ENCODE data around the gene PECR.

DNA sequence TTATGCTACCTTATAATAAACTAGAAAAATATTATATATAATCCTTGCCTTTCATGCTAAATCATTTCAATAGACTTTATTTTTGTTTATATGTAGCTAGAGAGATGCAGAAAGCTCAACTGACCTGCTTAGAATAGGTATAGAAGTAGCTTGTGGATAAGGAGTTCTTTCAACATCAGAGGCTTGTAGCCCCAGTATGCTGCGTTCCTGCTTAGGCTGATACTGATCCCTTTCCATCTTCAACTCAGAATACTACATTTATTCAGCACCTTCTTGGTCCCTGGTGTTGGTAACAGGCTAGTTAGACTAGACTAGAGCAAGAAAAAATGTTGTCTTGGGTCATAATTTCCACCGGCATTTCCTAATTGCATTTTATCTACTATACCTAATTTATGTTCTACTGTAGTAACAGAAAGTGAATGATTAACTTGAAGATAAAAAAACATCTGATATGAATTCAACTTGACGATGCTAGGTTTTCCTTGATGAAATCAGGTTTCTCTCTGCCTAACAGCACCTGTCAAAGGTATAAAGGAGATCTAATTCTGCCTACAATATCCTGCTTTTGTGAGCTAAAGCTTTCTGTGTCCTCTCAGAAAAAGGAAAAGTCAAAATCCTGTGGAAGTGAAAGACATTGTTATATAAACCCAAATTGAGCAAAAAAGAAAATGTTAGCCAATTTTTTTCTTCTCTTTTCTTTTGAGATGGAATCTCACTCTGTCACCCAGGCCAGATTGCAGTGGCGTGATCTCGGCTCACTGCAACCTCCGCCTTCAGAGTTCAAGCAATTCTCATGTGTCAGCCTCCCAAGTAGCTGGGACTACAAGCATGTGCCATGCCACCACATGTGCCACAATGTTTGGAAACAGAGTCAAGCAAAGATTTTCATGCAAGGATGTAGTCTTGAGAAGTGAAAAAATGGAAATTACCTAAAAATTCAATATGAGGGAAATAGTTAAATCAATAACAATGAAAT, 5.8 kb downstream of the PECR start:
- TF ChIP-seq, protein P1, sequence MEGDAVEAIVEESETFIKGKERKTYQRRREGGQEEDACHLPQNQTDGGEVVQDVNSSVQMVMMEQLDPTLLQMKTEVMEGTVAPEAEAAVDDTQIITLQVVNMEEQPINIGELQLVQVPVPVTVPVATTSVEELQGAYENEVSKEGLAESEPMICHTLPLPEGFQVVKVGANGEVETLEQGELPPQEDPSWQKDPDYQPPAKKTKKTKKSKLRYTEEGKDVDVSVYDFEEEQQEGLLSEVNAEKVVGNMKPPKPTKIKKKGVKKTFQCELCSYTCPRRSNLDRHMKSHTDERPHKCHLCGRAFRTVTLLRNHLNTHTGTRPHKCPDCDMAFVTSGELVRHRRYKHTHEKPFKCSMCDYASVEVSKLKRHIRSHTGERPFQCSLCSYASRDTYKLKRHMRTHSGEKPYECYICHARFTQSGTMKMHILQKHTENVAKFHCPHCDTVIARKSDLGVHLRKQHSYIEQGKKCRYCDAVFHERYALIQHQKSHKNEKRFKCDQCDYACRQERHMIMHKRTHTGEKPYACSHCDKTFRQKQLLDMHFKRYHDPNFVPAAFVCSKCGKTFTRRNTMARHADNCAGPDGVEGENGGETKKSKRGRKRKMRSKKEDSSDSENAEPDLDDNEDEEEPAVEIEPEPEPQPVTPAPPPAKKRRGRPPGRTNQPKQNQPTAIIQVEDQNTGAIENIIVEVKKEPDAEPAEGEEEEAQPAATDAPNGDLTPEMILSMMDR (IDR thresholded peaks at IDR 0.05; ENCODE audit: low read length): no peak
- TF ChIP-seq EZH2 (optimal IDR thresholded peaks at IDR 0.05; ENCODE audit: low read depth, low read length): no peak

Measured in MM.1S (cell line).